Measurements from ENCODE around the gene CARD11. TPM values are rescaled to one million over a fixed set of nuclear protein-coding genes. Genes with fewer than 3 reads are reported as not detected.

Gene CARD11
- polyA plus RNA-seq, 1 donor from 2014 or later: not detected

GRCh38 chr7:3091631-3092030, 48.0 kb upstream of the CARD11 start:
- no peaks in the 10 kb centered on the region for H3K9me3 ChIP-seq (ENCODE audit: low read length)
- no peak overlapping the region for H2AFZ ChIP-seq (ENCODE audit: low read depth, low read length)
- H3K9ac ChIP-seq (ENCODE audit: low read length): no peak overlapping the region
- no peaks in the 10 kb centered on the region for H3K79me2 ChIP-seq (replicated peaks; ENCODE audit: insufficient read depth, low read length)
- no peaks in the 10 kb centered on the region for H3K9me2 ChIP-seq (ENCODE audit: insufficient read depth, low read length)
- H3F3A ChIP-seq (ENCODE audit: insufficient read depth, low read length, poor library complexity, severe bottlenecking): no peaks in the 10 kb centered on the region
- H3K36me3 ChIP-seq (ENCODE audit: insufficient read depth, low read length): no peaks in the 10 kb centered on the region
- no peaks in the 10 kb centered on the region for H3K27me3 ChIP-seq (ENCODE audit: insufficient read depth, low read depth, low read length)
- no peak for TF ChIP-seq REST (IDR thresholded peaks at IDR 0.05; ENCODE audit: borderline replicate concordance)
- no peak for TF ChIP-seq POLR2AphosphoS5 (IDR thresholded peaks at IDR 0.05)
- TF ChIP-seq EP300 (conservative IDR thresholded peaks at IDR 0.05; ENCODE audit: poor library complexity, severe bottlenecking): no peak
- TF ChIP-seq, protein P1, sequence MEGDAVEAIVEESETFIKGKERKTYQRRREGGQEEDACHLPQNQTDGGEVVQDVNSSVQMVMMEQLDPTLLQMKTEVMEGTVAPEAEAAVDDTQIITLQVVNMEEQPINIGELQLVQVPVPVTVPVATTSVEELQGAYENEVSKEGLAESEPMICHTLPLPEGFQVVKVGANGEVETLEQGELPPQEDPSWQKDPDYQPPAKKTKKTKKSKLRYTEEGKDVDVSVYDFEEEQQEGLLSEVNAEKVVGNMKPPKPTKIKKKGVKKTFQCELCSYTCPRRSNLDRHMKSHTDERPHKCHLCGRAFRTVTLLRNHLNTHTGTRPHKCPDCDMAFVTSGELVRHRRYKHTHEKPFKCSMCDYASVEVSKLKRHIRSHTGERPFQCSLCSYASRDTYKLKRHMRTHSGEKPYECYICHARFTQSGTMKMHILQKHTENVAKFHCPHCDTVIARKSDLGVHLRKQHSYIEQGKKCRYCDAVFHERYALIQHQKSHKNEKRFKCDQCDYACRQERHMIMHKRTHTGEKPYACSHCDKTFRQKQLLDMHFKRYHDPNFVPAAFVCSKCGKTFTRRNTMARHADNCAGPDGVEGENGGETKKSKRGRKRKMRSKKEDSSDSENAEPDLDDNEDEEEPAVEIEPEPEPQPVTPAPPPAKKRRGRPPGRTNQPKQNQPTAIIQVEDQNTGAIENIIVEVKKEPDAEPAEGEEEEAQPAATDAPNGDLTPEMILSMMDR (IDR thresholded peaks at IDR 0.05; ENCODE audit: poor library complexity, severe bottlenecking): no peak
- TF ChIP-seq TAF1 (IDR thresholded peaks at IDR 0.05; ENCODE audit: low read depth): no peak
- TF ChIP-seq RAD21 (conservative IDR thresholded peaks at IDR 0.05): no peak
- no peak for TF ChIP-seq EZH2 (IDR thresholded peaks at IDR 0.05; ENCODE audit: borderline replicate concordance, insufficient read depth, low read length, poor library complexity, severe bottlenecking)
- no peak for TF ChIP-seq MXI1 (conservative IDR thresholded peaks at IDR 0.05; ENCODE audit: poor library complexity, severe bottlenecking)
- TF ChIP-seq SMC3 (conservative IDR thresholded peaks at IDR 0.05; ENCODE audit: poor library complexity): no peak
- H4K20me1 ChIP-seq (ENCODE audit: insufficient read depth): no peaks in the 10 kb centered on the region
- no peak overlapping the region for H3K27ac ChIP-seq (ENCODE audit: low read length)
- no peak overlapping the region for H3K4me3 ChIP-seq (ENCODE audit: low read length)
- H3K4me2 ChIP-seq (ENCODE audit: low read length): no peak overlapping the region

GRCh38 chr7:3089493-3089892, 45.8 kb upstream of the CARD11 start:
- no peak overlapping the region for H3K27ac ChIP-seq (ENCODE audit: low read length)
- no peaks in the 10 kb centered on the region for H4K20me1 ChIP-seq (ENCODE audit: insufficient read depth)
- no peak overlapping the region for H2AFZ ChIP-seq (ENCODE audit: low read depth, low read length)
- TF ChIP-seq REST (IDR thresholded peaks at IDR 0.05; ENCODE audit: borderline replicate concordance) (no peak), RAD21 (conservative IDR thresholded peaks at IDR 0.05) (no peak), MXI1 (conservative IDR thresholded peaks at IDR 0.05; ENCODE audit: poor library complexity, severe bottlenecking) (no peak), EZH2 (IDR thresholded peaks at IDR 0.05; ENCODE audit: borderline replicate concordance, insufficient read depth, low read length, poor library complexity, severe bottlenecking) (no peak), SMC3 (conservative IDR thresholded peaks at IDR 0.05; ENCODE audit: poor library complexity) (no peak), TAF1 (IDR thresholded peaks at IDR 0.05; ENCODE audit: low read depth) (no peak), EP300 (conservative IDR thresholded peaks at IDR 0.05; ENCODE audit: poor library complexity, severe bottlenecking) (no peak)
- TF ChIP-seq, protein P1 (IDR thresholded peaks at IDR 0.05; ENCODE audit: poor library complexity, severe bottlenecking): peak; percentile 24
- no peaks in the 10 kb centered on the region for H3K27me3 ChIP-seq (ENCODE audit: insufficient read depth, low read depth, low read length)
- H3K9ac ChIP-seq (ENCODE audit: low read length): no peak overlapping the region
- H3K4me3 ChIP-seq (ENCODE audit: low read length): no peak overlapping the region
- H3K36me3 ChIP-seq (ENCODE audit: insufficient read depth, low read length): no peaks in the 10 kb centered on the region
- no peaks in the 10 kb centered on the region for H3K9me2 ChIP-seq (ENCODE audit: insufficient read depth, low read length)
- H3K9me3 ChIP-seq (ENCODE audit: low read length): no peaks in the 10 kb centered on the region
- H3K79me2 ChIP-seq (replicated peaks; ENCODE audit: insufficient read depth, low read length): no peaks in the 10 kb centered on the region
- no peak overlapping the region for H3K4me2 ChIP-seq (ENCODE audit: low read length)
- H3F3A ChIP-seq (ENCODE audit: insufficient read depth, low read length, poor library complexity, severe bottlenecking): no peaks in the 10 kb centered on the region
